ENCODE data around the gene CD81.

The CD81 gene

DNA sequence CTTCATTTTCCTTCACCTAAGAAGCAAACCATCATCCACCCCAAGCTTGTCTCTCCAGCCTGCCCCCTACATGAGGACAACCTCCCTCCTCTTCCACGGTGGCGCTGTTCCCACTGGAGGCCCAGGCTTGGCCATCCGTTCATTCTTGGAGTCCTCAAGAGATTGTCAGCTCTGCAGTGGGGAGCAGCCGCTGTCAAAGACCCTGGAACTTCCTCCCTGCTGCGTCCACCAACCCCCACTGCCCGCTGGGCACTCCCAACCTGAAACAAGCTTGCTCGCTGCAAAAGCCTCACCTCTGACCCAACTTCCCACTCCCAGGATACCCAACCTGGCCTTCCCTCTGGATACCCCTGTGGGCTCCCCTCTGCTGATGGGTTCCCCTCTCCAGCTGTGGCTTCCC, 10.4 kb upstream of the CD81 start:
- Histone ChIP-seq H3K27me3 (no peaks in the 10 kb centered on the region), H3K4me1 (no peaks in the 10 kb centered on the region), H3K9me3 (no peaks in the 10 kb centered on the region), H3K4me3 (ENCODE audit: low read depth, low read length) (no peak overlapping the region), H3K36me3 (no peaks in the 10 kb centered on the region)
- DNase-seq, result no peak
- TF ChIP-seq CTCF (IDR thresholded peaks at IDR 0.05; ENCODE audit: low read depth, low read length), result no peak

DNA sequence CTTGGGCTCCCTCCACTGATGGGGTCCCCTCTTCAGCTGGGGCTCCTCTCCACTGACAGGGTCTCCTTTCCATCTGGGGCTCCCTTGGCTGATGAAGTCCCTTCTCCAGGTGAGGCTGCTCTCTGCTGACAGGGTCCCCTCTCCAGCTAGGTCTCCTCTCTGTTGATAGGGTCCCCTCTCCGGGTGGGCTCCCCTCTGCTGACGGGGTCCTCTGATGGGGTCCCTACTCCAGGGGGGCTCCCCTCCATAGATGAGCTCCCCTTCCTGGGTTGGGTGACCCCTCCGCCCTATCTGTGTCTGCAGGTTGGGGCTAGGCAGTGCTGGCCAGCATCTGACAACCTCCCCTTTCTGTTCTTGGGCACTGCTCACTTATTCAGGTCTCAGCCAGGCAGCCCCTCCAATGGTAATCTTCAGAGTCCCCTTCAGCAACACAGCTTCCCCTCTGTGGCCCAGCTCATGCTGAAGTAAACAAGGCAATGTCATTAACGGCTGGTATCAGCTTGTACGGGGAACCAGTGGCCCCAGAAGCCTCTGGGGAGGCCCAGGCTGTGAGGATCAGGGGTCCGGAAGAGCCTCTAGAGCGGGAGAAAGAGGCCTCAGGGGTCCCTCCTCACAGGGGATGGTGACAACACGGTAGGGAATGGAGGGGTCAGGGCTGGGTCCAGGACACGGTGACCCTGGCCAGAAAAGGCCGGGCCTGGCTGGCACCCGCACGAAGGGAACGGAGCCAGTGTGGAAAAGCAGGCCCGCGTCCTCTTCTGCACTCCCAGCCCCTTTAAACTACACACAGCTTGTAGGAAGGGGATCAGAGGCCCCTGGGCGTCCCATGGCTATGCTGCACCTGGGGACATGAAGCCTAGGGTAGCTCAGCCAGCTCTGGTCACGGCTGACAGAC, 9.6 kb upstream of the CD81 start:
- Histone ChIP-seq H3K4me1 (no peaks in the 10 kb centered on the region), H3K4me3 (ENCODE audit: low read depth, low read length) (no peak overlapping the region), H3K9me3 (no peaks in the 10 kb centered on the region), H3K27me3 (no peaks in the 10 kb centered on the region), H3K36me3 (no peaks in the 10 kb centered on the region)
- no peak for TF ChIP-seq CTCF (IDR thresholded peaks at IDR 0.05; ENCODE audit: low read depth, low read length)
- DNase-seq, result no peak

DNA sequence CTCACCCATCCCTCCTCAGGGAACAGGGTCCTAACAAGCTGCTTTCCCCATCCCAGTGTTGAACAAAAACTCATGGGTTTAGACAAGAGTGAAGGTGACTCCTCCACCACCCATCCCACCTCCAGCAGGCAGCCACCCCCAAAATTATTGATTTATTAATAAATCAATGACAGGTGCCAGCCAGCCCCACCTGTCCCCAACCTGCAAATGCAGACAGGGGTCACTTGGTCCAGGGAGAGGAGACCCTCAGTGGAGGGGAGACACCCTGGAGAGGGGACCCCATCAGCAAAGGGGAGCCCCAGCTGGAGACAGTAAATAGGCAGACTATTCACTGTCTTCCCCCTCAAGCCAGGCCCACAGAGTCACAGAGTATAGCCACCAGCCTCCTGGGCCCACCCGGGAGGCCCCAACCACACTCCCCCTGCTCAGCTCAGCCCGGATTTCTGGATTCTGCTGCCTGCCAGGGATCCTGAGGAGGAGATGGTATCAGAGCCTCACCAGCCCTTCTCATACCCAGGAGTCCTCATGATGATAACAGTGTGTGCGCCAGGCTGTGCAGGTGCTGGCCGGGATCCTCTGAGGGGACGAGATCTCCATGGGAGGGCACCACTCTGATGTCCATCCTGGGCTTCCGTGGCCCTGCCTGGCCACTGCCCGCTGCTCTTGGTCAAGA, 8.8 kb upstream of the CD81 start:
- Histone ChIP-seq H3K36me3 (no peaks in the 10 kb centered on the region), H3K4me3 (ENCODE audit: low read depth, low read length) (no peak overlapping the region), H3K9me3 (no peaks in the 10 kb centered on the region), H3K27me3 (no peaks in the 10 kb centered on the region), H3K4me1 (no peaks in the 10 kb centered on the region)
- no peak for TF ChIP-seq CTCF (IDR thresholded peaks at IDR 0.05; ENCODE audit: low read depth, low read length)
- no peak for DNase-seq

DNA sequence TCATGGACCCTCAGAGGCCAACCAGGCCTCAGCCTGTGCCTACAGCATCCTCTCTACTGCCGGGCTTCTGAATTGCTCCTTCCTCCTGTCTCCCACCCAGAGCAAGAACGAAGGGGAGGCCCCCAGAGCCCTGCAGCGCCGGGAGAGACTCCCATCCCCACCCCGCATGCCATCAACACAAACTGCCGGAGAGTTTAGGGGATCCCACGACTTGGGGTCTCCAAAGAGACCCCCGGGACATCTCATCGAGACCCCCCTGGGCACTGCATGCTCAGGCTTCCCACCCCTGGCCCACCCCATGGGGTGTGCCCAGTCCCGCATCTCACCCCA, 8.3 kb upstream of the CD81 start:
- Histone ChIP-seq H3K4me3 (ENCODE audit: low read depth, low read length) (no peak overlapping the region), H3K4me1 (no peaks in the 10 kb centered on the region), H3K36me3 (no peaks in the 10 kb centered on the region), H3K9me3 (no peaks in the 10 kb centered on the region), H3K27me3 (no peaks in the 10 kb centered on the region)
- no peak for TF ChIP-seq CTCF (IDR thresholded peaks at IDR 0.05; ENCODE audit: low read depth, low read length)
- no peak for DNase-seq

DNA sequence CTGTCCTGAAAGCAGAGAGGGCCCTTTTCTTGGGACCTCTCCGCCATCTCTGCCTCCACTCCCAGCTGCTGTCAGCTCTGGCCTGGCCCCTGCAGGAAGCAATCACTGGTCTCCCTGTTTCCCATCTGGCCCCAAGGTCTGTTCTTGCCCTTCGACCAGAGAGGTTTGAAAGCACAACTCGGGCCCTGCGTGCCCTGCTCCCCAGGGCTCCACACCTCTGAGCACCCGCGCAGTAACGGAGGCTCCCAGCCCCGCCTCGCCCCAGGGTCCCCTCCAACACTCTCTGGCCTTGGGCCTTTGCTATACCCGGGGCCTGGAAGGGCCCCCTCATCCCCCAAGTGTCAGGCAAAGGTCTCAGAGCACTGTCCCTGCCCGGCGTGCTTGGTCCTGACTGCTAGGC, 7.8 kb upstream of the CD81 start:
- H3K4me3 ChIP-seq (ENCODE audit: low read depth, low read length), result no peak overlapping the region
- no peak for DNase-seq
- TF ChIP-seq CTCF (IDR thresholded peaks at IDR 0.05; ENCODE audit: low read depth, low read length), result no peak
- no peaks in the 10 kb centered on the region for H3K27me3 ChIP-seq
- H3K9me3 ChIP-seq, result no peaks in the 10 kb centered on the region
- no peaks in the 10 kb centered on the region for H3K36me3 ChIP-seq
- no peaks in the 10 kb centered on the region for H3K4me1 ChIP-seq

DNA sequence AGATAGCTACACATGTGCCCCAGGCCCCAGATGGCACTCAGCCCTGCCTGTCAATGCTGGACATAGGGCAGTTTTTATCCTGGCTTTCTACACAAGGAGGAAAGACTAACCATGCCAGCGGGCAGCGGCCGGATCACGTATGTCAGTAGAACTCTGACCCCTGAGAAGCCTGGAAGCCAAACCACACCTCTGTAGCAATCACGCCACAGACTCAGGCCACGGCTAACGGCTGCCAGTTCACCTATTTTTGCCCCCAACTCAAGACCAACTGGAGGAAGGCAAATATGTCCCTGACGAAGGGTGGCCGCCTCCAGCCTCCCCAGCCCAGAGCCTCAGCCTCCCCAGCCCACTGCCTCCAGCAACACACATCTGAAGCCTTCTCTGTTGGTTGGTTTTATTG, 7.2 kb upstream of the CD81 start:
- Histone ChIP-seq H3K36me3 (no peaks in the 10 kb centered on the region), H3K4me3 (ENCODE audit: low read depth, low read length) (no peak overlapping the region), H3K9me3 (no peaks in the 10 kb centered on the region), H3K4me1 (no peaks in the 10 kb centered on the region), H3K27me3 (no peaks in the 10 kb centered on the region)
- no peak for DNase-seq
- TF ChIP-seq CTCF (IDR thresholded peaks at IDR 0.05; ENCODE audit: low read depth, low read length), result no peak

All from BE2C (cell line).